Colonic mucosa (tissue), 4 donors: Measurements from ENCODE around the gene EPHA2. TPM values are rescaled to one million over a fixed set of nuclear protein-coding genes. Genes with fewer than 3 reads are reported as not detected.
A peak's percentile ranks its signal among the peaks of the same experiment; 100 is the strongest.

ENCODE experiments used
- DNase-seq: peaks from one replicate; pipeline ENCODE4 v3.0.0-alpha.2; 2020
- H3K27ac ChIP-seq: fragments of 200-600 bp; one replicate; pipeline ENCODE4 v1.8.0; 2021
- H3K27me3 ChIP-seq: fragments of 200-600 bp; one replicate; pipeline ENCODE4 v1.8.0; 2021
- H3K36me3 ChIP-seq: fragments of 200-600 bp; one replicate; pipeline ENCODE4 v1.8.0; 2021
- H3K4me1 ChIP-seq: fragments of 200-600 bp; one replicate; pipeline ENCODE4 v1.8.0; 2021; ENCODE audit warnings: mild to moderate bottlenecking
- H3K4me3 ChIP-seq: fragments of 200-600 bp; one replicate; pipeline ENCODE4 v1.8.0; 2021
- H3K9ac ChIP-seq, 2 donors: one replicate each; pipeline ENCODE4 v1.7.0; 2013; ENCODE audit warnings: control low read depth in 2 of 2, low read depth in 2 of 2, low read length in 2 of 2
- H3K9me3 ChIP-seq: fragments of 200-600 bp; one replicate; pipeline ENCODE4 v1.8.0; 2021
- CTCF ChIP-seq: fragments of 200-600 bp; IDR thresholded peaks from one replicate; pipeline ENCODE4 v1.8.0; 2022; ENCODE audit warnings: antibody characterized with exemption, mild to moderate bottlenecking
- intact Hi-C: fragments of 100-400 bp; cut with DNase I; formaldehyde crosslinking; loops from one replicate; pipeline ENCODE4 v1.14.1; 2022
- total RNA-seq, 2 donors: library from RNA; stranded (reverse); fragmentation: NEBNext Ultra II Directional in 1 of 2; extraction: Animal tissue kit (Norgen Biotek cat#: 25700) in 1 of 2; gene quantifications; one replicate each; pipeline ENCODE4 v1.2.1, GENCODE V29; 2021
- donor health status: healthy.
- donor health status: DM: no; HTN: no; CAD: no.
- donor health status: DM: no; HTN: no; CAD: no.

EPHA2 gene
- total RNA-seq, 2 donors from 2014 or later = 15.7 to 40.8 TPM

- no peak overlapping the region for H3K9ac ChIP-seq
- peak; percentile 85 for DNase-seq
Measured at GRCh38 chr1:16187748-16188401, 32.0 kb upstream of the EPHA2 start.

GRCh38 chr1:16186655-16187235 is 30.9 kb upstream of the EPHA2 start:
- Histone ChIP-seq H3K27me3 (no peaks in the 10 kb centered on the region), H3K27ac (peak overlapping the region; percentile 44), H3K4me3 (no peak overlapping the region), H3K4me1 (no peaks in the 10 kb centered on the region), H3K36me3 (no peaks in the 10 kb centered on the region), H3K9me3 (no peaks in the 10 kb centered on the region), H3K9ac (peak overlapping the region in 1 of 2 donors; percentile 14)
- DNase-seq = no peak
- TF ChIP-seq CTCF = no peak
- intact Hi-C loops = no loop called here

More at GRCh38 chr1:16187748-16188401, 32.0 kb upstream of the EPHA2 start:
- peak; percentile 97 for TF ChIP-seq CTCF
- H3K4me1 ChIP-seq = no peaks in the 10 kb centered on the region
- H3K36me3 ChIP-seq = no peaks in the 10 kb centered on the region
- no peaks in the 10 kb centered on the region for H3K27me3 ChIP-seq
- H3K4me3 ChIP-seq = no peak overlapping the region
- H3K27ac ChIP-seq = no peak overlapping the region
- no peaks in the 10 kb centered on the region for H3K9me3 ChIP-seq
- intact Hi-C loops = loop anchor here (1.0 kb wide), 1 partner anchor 109 kb away; no protein-coding TSS in a partner anchor

GRCh38 chr1:16184557-16185303 is 28.9 kb upstream of the EPHA2 start:
- no peak for TF ChIP-seq CTCF
- no peak overlapping the region for H3K27ac ChIP-seq
- intact Hi-C loops = no loop called here
- no peak for DNase-seq
- H3K9me3 ChIP-seq = no peaks in the 10 kb centered on the region
- H3K4me1 ChIP-seq = no peaks in the 10 kb centered on the region
- no peak overlapping the region for H3K4me3 ChIP-seq
- no peak overlapping the region for H3K9ac ChIP-seq
- no peaks in the 10 kb centered on the region for H3K27me3 ChIP-seq
- no peaks in the 10 kb centered on the region for H3K36me3 ChIP-seq

GRCh38 chr1:16183765-16184556 is 28.1 kb upstream of the EPHA2 start:
- Histone ChIP-seq H3K27ac (no peak overlapping the region), H3K36me3 (no peaks in the 10 kb centered on the region), H3K4me3 (no peak overlapping the region), H3K4me1 (no peaks in the 10 kb centered on the region), H3K27me3 (no peaks in the 10 kb centered on the region), H3K9ac (no peak overlapping the region), H3K9me3 (no peaks in the 10 kb centered on the region)
- TF ChIP-seq CTCF = no peak
- intact Hi-C loops = no loop called here
- DNase-seq = no peak

GRCh38 chr1:16183179-16183578 is 27.3 kb upstream of the EPHA2 start:
- H3K4me1 ChIP-seq = peaks cover 3% of the 10 kb centered on the region
- H3K27ac ChIP-seq = no peak overlapping the region
- no peak for DNase-seq
- H3K36me3 ChIP-seq = no peaks in the 10 kb centered on the region
- TF ChIP-seq CTCF = no peak
- no peak overlapping the region for H3K9ac ChIP-seq
- intact Hi-C loops = no loop called here
- H3K4me3 ChIP-seq = no peak overlapping the region
- no peaks in the 10 kb centered on the region for H3K9me3 ChIP-seq
- H3K27me3 ChIP-seq = no peaks in the 10 kb centered on the region
